PFSK-1 (cell line): Measurements from ENCODE around the gene LY6G6C.

Source experiments
- FOXP2 ChIP-seq: optimal IDR thresholded peaks from 2 replicates; pipeline ENCODE3; 2011; ENCODE audit warnings: borderline replicate concordance, control low read depth, inconsistent platforms; ENCODE audit not compliant: insufficient read depth; ENCODE audit errors: extremely low read length, extremely low read depth
- POLR2AphosphoS5 ChIP-seq: IDR thresholded peaks from 2 replicates; pipeline ENCODE4 v1.6.1; 2012; ENCODE audit warnings: low read depth, mild to moderate bottlenecking, control low read depth, low read length, moderate library complexity
- REST ChIP-seq, 2 experiments: IDR thresholded peaks; 2 replicates each; pipeline versions ENCODE4 v1.6.1 to v1.8.0; 2011 to 2012; ENCODE audit warnings: low read depth in 2 of 2, low read length in 2 of 2, control low read depth in 1 of 2, inconsistent platforms in 1 of 2, mild to moderate bottlenecking in 1 of 2, moderate library complexity in 1 of 2; ENCODE audit not compliant: insufficient read depth in 1 of 2
- SIN3A ChIP-seq: IDR thresholded peaks from 2 replicates; pipeline ENCODE4 v1.6.1; 2012; ENCODE audit warnings: mild to moderate bottlenecking, low read length, moderate library complexity, borderline replicate concordance; ENCODE audit not compliant: insufficient read depth
- TAF1 ChIP-seq: IDR thresholded peaks from 2 replicates; pipeline ENCODE4 v1.6.1; 2012; ENCODE audit warnings: low read length, control low read depth, borderline replicate concordance; ENCODE audit not compliant: insufficient read depth

Gene LY6G6C

DNA sequence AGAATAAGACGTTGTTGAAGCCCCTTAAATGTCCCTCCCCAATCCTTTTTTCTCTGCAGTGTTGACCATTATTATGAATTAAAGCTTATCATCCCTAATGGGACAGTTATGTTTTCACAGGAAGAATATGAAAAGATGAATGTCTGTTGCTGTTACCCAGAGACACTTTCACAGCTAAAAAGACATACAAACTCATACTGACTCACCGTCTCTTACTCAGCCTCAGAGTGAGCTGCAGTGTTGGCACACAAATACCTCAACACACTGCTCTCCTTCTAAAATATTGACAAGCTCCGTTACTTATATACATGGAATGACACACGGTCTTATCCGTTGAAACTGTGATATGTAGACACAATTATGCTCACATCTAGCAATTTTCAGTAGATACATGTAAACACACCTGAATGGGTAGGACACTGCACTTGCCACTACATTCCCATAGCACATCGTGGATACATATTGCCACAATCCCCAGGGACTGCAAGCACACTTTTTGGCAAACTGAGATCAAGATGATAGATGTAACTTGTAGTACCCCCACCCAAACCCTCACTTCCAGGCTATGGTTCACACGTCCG, 31.3 kb upstream of the LY6G6C start:
- TF ChIP-seq FOXP2 (no peak), SIN3A (no peak), POLR2AphosphoS5 (no peak; the same call in 1 of the 2 replicates), REST (IDR thresholded peaks at IDR 0.05; ENCODE audit: insufficient read depth in 1 of 2, low read depth in 2 of 2, low read length in 2 of 2) (no peak), TAF1 (no peak)

GRCh38 chr6:31750411-31751022, 29.0 kb upstream of the LY6G6C start:
- TF ChIP-seq REST (IDR thresholded peaks at IDR 0.05; ENCODE audit: insufficient read depth in 1 of 2, low read depth in 2 of 2, low read length in 2 of 2) (no peak), POLR2AphosphoS5 (0 out of 2 replicates have a peak, but pooled peaks have one; percentile 4)

GRCh38 chr6:31749301-31750036, 27.9 kb upstream of the LY6G6C start:
- no peak for TF ChIP-seq FOXP2
- 0 out of 2 replicates have a peak, but pooled peaks have one; percentile 7 for TF ChIP-seq POLR2AphosphoS5
- no peak for TF ChIP-seq SIN3A
- no peak for TF ChIP-seq REST (IDR thresholded peaks at IDR 0.05; ENCODE audit: insufficient read depth in 1 of 2, low read depth in 2 of 2, low read length in 2 of 2)
- no peak for TF ChIP-seq TAF1

DNA sequence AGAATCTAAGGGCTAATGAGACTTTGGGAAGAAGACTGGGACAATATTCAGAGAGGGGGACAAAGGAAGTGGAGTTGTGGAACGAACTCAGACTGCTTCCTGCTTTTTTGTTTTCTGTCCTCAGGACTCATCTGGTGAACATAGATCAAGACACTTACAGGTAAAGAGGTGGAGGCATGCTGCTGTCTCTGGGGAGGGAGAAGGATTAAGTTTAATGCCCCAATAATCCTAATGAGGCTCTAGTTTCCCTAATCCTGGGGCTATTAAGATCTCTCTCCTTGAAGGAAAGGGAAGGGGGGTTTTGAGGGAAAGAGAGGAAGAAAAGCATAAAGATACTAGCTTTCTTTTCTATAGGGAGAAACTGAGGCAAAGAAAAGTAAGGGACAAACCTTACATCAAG, 22.9 kb upstream of the LY6G6C start:
- TF ChIP-seq REST (IDR thresholded peaks at IDR 0.05; ENCODE audit: insufficient read depth in 1 of 2, low read depth in 2 of 2, low read length in 2 of 2) (no peak), FOXP2 (no peak), POLR2AphosphoS5 (no peak), SIN3A (no peak), TAF1 (no peak)
